HG02840 (cell line): ENCODE results near the gene SZT2.

Source experiments
- ATAC-seq: cut with Tn5 transposase; IDR thresholded peaks from one replicate; pipeline ENCODE4 v1.9.1; 2021; ENCODE audit warnings: mild to moderate bottlenecking, moderate library complexity, moderate number of reproducible peaks; ENCODE audit not compliant: unreplicated experiment, low FRiP score

SZT2 gene

GRCh38 chr1:43421976-43422750 lies 32.5 kb downstream of the SZT2 start:
- ATAC-seq = no peak

DNA sequence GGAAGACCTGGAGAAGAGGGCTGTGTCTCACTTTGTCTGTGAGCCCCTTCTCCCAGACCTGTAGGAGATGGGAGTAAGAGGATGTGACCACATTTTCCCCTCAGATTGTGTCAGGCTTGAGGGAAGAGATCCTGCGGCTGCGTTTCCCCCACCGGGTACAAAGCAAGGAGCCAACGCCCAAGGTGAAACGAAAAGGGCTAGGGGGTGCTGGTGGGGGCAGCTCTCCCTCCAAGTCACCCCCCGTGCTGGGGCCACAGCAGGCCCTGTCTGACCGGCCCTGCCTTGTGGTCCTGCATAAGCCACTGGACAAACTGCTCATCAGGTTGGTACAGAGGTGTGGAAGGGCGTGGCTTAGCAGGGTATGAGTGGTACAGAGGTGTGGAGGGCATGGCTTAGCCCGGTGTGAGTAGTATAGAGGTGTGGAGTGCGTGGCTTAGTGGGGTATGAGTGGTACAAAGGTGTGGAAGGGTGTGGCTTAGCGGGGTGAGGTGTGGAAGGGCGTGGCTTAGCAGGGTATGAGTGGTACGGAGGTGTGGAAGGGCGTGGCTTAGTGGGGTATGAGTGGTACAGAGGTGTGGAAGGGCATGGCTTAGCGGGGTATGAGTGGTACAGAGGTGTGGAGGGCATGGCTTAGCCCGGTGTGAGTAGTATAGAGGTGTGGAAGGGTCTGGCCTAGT lies 33.4 kb downstream of the SZT2 start:
- ATAC-seq = no peak

DNA sequence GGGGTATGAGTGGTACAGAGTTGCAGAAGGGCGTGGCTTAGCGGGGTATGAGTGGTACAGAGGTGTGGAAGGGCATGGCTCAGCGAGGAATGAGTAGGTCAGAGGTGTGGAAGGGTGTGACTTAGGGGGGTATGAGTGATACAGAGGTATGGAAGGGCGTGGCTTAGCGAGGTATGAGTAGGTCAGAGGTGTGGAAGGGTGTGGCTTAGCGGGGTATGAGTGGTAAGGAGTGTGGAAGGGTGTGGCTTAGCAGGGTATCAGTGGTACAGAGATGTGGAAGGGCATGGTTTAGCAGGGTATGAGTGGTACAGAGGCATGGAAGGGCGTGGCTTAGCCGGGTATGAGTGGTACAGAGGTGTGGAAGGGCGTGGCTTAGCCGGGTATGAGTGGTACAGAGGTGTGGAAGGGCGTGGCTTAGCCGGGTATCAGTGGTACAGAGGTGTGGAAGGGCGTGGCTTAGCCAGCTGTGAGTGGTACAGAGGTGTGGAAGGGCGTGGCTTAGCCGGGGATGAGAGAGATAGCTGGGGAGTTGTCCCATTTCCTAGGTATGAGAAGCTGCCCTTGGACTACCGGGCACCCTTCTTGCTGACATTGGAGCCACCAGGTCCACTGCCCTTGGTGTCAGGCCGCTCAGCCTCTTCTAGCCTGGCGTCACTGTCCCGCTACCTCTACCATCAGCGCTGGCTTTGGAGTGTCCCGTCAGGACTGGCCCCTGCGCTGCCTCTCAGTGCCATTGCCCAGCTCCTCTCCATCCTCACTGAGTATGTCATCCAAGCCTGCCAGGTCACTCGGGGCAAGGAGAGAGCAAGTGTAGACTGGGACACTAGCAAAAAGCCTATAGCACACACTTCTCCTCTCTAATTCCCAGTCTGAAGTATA lies 34.2 kb downstream of the SZT2 start:
- ATAC-seq = no peak

DNA sequence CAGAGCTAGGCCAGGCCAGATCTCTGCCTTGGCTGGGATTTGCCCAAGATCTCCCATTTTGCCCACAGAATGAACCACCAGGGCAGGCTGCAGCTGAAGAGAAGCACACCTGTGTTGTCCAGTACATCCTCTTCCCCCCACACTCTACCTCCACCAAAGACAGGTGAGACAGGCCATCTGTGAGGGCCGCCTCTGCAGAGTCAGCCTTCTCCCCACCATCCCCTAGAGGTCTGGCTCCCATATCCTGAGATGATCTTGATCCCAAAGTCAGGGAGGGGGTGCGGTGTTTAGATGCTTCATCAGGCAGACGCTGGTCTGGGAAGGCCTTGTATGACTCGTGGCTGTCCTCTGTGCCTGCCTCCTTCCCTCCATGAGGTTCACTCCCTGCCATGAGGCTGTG lies 35.3 kb downstream of the SZT2 start:
- no peak for ATAC-seq

GRCh38 chr1:43426221-43426620 lies 36.5 kb downstream of the SZT2 start:
- no peak for ATAC-seq

DNA sequence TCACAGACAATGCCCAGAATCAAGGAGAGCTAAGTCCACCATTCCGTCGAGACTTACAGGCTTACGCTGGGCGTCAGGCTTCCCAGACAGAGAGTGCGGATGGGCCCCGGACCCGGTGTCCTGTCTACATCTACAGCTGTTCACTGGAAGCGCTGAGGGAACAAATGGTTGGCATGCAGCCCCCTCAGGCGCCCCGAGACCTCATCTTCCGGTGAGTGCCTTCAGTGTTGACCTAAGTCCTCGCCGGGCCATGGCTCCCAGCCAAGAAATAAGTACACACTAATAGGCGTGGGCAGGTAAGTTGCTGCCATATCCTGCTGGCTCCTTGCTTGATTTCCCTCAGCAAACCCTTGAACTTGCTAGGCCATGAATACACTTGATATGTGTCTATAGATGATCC lies 37.8 kb downstream of the SZT2 start:
- ATAC-seq = no peak

DNA sequence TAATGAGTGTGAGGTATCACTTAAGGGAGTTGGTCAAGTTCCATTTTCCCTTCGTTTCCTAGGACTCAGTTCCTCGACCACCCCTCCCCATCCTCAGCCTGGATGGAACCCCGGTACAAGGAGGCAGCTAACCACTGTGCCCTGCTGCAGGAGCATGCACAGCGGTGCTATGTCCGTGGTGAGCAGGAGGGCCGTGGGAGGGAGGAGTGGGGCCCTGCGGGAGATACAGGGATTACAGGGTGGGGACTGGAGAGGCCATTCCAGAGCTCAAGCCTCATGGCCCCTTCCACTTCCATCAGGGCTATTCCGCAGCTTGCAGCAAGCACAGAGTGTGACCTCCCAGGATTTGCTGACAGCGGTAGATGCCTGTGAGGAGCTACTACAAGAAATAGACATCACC lies 38.2 kb downstream of the SZT2 start:
- no peak for ATAC-seq

DNA sequence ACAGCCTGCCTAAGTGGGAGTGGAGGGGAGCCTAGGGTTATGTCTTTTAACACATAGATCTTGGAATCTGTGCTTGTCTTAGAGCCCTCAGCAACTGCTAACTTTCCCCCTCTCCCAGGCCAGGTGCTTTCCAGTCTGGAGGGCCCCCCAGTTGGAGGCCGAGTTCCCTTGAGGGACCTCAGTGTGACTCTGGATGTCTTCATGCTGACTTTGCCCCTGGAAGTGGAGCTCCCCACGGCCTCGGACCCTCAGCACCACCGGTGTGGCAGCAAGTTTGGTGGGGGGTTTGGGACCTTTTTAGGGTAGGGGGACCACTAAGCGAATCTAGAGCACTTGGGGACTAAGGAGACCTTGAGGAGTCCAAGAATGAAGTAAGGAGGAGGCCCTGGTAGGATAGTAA lies 41.1 kb downstream of the SZT2 start:
- ATAC-seq = no peak

- ATAC-seq = no peak
These were observed 42.0 kb downstream of the SZT2 start for GRCh38 chr1:43431676-43432075.

- no peak for ATAC-seq
These were observed 42.6 kb downstream of the SZT2 start for GRCh38 chr1:43432171-43432860.

- ATAC-seq = no peak
These were observed 43.2 kb downstream of the SZT2 start for GRCh38 chr1:43432907-43433306.

GRCh38 chr1:43434256-43434655 lies 44.6 kb downstream of the SZT2 start:
- ATAC-seq = no peak

DNA sequence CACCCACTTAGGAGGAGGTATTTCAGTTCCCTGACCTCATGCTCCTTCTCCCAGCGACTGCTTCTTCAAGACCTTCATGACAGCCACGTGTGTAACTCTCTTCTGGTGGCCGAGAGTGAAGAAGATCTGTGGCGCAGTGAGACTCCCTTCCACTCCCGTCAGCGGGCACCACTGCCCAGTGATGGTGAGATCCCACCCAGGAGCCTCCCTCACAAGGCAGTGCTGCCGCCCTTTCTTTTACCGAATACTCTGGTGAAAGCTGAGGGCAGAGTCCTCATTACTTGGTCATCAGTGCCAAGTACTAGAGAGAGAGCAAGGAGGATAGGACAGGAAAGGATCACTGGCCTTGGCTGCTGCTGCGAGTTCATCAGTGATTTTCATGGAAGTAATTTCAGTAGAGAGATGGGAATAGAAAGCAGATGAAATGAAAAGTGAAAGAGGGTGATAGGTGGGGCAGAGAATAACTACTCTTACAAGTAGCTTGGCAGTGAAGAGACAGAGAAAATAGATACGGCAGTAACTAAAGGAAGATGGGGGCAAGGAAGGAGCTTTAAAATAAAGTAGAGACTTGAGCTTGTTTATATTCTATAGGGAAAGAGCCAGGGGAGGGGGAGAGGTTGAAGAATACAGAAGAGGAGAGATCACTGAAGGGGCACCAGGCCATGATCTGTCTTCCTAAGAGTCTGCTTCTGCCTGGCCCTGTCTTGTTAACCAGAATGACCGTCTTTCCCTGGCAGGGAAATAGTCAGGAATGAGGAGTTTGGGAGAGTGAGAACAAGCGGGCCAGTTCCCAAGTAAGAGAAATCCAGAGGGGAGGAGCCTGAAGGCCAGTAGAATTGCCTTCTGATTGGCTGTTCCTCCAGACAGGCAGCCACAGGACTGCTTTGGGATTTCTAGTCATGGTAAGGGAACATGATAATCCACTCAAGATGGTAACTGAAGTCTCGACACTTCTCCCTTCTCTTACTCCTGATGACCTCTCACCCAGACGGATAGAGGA lies 45.7 kb downstream of the SZT2 start:
- ATAC-seq = no peak

- no peak for ATAC-seq
These were observed 46.7 kb downstream of the SZT2 start for GRCh38 chr1:43436371-43436770.

GRCh38 chr1:43437031-43437973 lies 47.6 kb downstream of the SZT2 start:
- no peak for ATAC-seq

DNA sequence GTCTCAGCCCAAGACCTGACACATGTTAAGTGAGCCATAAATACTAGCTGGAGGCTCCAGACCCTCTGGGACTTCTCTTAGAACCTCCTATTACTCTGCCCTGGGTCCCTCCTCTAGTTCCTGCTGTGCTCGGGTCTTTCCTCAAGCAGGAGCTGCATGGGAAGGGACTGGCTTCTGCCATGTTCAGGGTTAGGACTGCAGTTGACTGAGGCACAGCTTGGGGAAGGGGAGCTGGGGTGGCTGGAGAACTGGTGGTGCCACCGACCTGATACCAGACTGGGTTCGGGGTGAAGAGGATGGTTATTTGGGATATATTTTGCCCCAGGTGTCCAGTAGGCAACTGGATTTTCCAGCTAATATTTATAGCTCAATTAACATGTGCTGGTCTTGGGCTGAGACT lies 48.3 kb downstream of the SZT2 start:
- no peak for ATAC-seq

- no peak for ATAC-seq
These were observed 48.9 kb downstream of the SZT2 start for GRCh38 chr1:43438576-43438952.

- ATAC-seq = no peak
These were observed 49.4 kb downstream of the SZT2 start for GRCh38 chr1:43438953-43439581.
